ENCODE data around the gene FBXO46.

GRCh38 chr19:45677351-45678230 lies 53.1 kb downstream of the FBXO46 start:
- no peak for TF ChIP-seq CTCF (conservative IDR thresholded peaks at IDR 0.05; ENCODE audit: low read depth, low read length)
- TF ChIP-seq EZH2phosphoT487 (IDR thresholded peaks at IDR 0.05; ENCODE audit: borderline replicate concordance, low read length), result no peak
- TF ChIP-seq EZH2 (IDR thresholded peaks at IDR 0.05; ENCODE audit: low read length, unreplicated experiment), result no peak
